GM18858 (cell line): ENCODE results near the gene ARSH.
"Not testable (repeated sequence)": the region's sequence is repeated elsewhere in the genome, so short reads cannot be mapped to it uniquely, and the experiment has no call there.

Experiments
- ATAC-seq: cut with Tn5 transposase; IDR thresholded peaks from one replicate; pipeline ENCODE4 v1.9.1; 2021; ENCODE audit not compliant: unreplicated experiment

Gene ARSH

GRCh38 chrX:3006495-3006894 lies at the start of gene ARSH:
Gene ARSH (plus strand): TSS chrX:3006546. CDS start chrX:3006613, 67 bp downstream.
- ATAC-seq: no peak

GRCh38 chrX:2958199-2958598 lies 48.1 kb upstream of the ARSH start:
- no peak for ATAC-seq

- ATAC-seq: no peak
These were observed 45.4 kb upstream of the ARSH start for GRCh38 chrX:2960861-2961515.

GRCh38 chrX:2962381-2962780 lies 44.0 kb upstream of the ARSH start:
- no peak for ATAC-seq

GRCh38 chrX:2963449-2963848 lies 42.9 kb upstream of the ARSH start:
- ATAC-seq: not testable (repeated sequence)

- not testable (repeated sequence) for ATAC-seq
These were observed 42.2 kb upstream of the ARSH start for GRCh38 chrX:2963992-2964794.

- peak; percentile 75 for ATAC-seq
These were observed 40.4 kb upstream of the ARSH start for GRCh38 chrX:2965965-2966364.

GRCh38 chrX:2967012-2967411 lies 39.3 kb upstream of the ARSH start:
- no peak for ATAC-seq

GRCh38 chrX:2967584-2967983 lies 38.8 kb upstream of the ARSH start:
- no peak for ATAC-seq

GRCh38 chrX:2967998-2968909 lies 38.1 kb upstream of the ARSH start:
- no peak for ATAC-seq

GRCh38 chrX:2969021-2969420 lies 37.3 kb upstream of the ARSH start:
- no peak for ATAC-seq

GRCh38 chrX:2972391-2972790 lies 34.0 kb upstream of the ARSH start:
- ATAC-seq: no peak

- ATAC-seq: no peak
These were observed 31.4 kb upstream of the ARSH start for GRCh38 chrX:2974961-2975360.

GRCh38 chrX:2978639-2979038 lies 27.7 kb upstream of the ARSH start:
- not testable (repeated sequence) for ATAC-seq

- no peak for ATAC-seq
These were observed 22.0 kb upstream of the ARSH start for GRCh38 chrX:2984342-2984741.

- no peak for ATAC-seq
These were observed 16.8 kb upstream of the ARSH start for GRCh38 chrX:2989565-2989964.

- ATAC-seq: no peak
These were observed 4.2 kb downstream of the ARSH start for GRCh38 chrX:3010532-3010931.

GRCh38 chrX:3017492-3017891 lies 11.1 kb downstream of the ARSH start:
- no peak for ATAC-seq

- no peak for ATAC-seq
These were observed 17.8 kb downstream of the ARSH start for GRCh38 chrX:3024176-3024575.

- no peak for ATAC-seq
These were observed 19.9 kb downstream of the ARSH start for GRCh38 chrX:3026074-3026815.

GRCh38 chrX:3029129-3029528 lies 22.8 kb downstream of the ARSH start:
- no peak for ATAC-seq
